Measurements from ENCODE around the gene LRRC1. TPM values are rescaled to one million over a fixed set of nuclear protein-coding genes. Genes with fewer than 3 reads are reported as not detected.
A peak's percentile ranks its signal among the peaks of the same experiment; 100 is the strongest.

LRRC1 gene
- total and polyA plus RNA-seq, 10 of the 15 experiments (the other 5 are each of a cell fraction or from before 2014, with no cell fraction given) = 0.35 to 9.3 (median 0.63) TPM

DNA sequence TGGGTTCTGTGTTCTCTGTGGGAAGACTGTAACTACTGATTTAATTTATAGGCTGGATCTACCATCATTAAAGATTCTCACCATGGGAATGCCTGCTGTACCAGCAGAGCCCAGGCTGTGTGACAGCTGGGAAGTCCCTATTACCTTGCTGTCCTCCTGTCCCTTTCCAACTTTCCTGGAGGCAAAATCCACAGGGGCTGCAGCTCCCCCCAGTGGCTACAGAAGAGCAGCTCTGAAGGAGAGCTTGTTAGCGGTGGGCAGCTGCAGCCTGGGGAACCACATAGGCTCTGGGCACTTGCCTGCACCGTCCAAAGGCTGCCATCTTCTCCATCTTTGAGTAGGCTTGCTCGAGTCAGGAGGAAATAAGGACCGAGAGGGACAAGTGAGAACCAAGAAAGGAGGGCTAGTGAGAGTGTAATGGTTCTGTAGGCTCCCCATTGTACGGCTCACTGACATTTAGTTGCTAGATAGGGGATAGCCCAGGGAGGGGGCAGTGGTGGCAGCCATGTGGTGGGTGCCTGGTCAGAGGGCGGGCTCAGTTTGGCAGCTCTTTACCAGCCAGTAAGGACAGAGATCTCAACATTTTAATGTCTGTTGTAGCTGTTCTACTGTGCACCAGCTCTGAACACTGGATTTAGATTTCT is 161.4 kb downstream of the LRRC1 start (continued):
- 0 out of 2 replicates have a peak, but pooled peaks have one; percentile 42 for TF ChIP-seq ZBTB33 (IDR thresholded peaks at IDR 0.05)
- TF ChIP-seq ATF7 (IDR thresholded peaks at IDR 0.05; ENCODE audit: low read depth) = no peak
- no peak for TF ChIP-seq MYB (IDR thresholded peaks at IDR 0.05; ENCODE audit: borderline replicate concordance, low read depth, low read length)

- Histone ChIP-seq H3K4me1 (ENCODE audit: control insufficient read depth, insufficient read depth, low read length) (no peaks in the 10 kb centered on the region), H4K20me1 (ENCODE audit: control insufficient read depth, insufficient read depth) (no peaks in the 10 kb centered on the region), H2AFZ (ENCODE audit: control insufficient read depth, low read depth, low read length) (no peak overlapping the region), H3K79me2 (ENCODE audit: control insufficient read depth, insufficient read depth, low read length) (no peaks in the 10 kb centered on the region), H3K4me2 (ENCODE audit: control insufficient read depth, insufficient read depth) (no peak overlapping the region), H3K9ac (ENCODE audit: control insufficient read depth, insufficient read depth, low read length) (no peak overlapping the region), H3K27me3 (replicated peaks in 1 of 2; ENCODE audit: control insufficient read depth in 2 of 2, insufficient read depth in 2 of 2, low read length in 1 of 2) (no peaks in the 10 kb centered on the region; a peak in 1 of 4 replicates), H3K4me3 (no peak overlapping the region), H3K27ac (ENCODE audit: control insufficient read depth, insufficient read depth) (no peak overlapping the region), H3K9me3 (replicated peaks; ENCODE audit: control insufficient read depth, insufficient read depth, low read length) (no peaks in the 10 kb centered on the region), H3K36me3 (ENCODE audit: control insufficient read depth in 2 of 2, insufficient read depth in 2 of 2, low read length in 1 of 2) (no peaks in the 10 kb centered on the region)
- ChIA-PET CTCF (interaction anchor here (0.7 to 4.9 kb wide), 9 partner anchors 9 to 464 kb away, joined by 3 to 40 read pairs (median 8); partner anchors contain the start of gene LRRC1), SMC1A (ENCODE audit: uncharacterized antibody, unreplicated experiment) (interaction anchor here (1.0 to 2.3 kb wide), 7 partner anchors 18 to 464 kb away, joined by 3 to 15 read pairs (median 8); partner anchors contain the start of gene LRRC1), RAD21 (ENCODE audit: unreplicated experiment) (interaction anchor here (1.0 to 3.3 kb wide), 6 partner anchors 73 to 464 kb away, joined by 4 to 43 read pairs (median 8); partner anchors contain the start of gene LRRC1), POLR2A (no interaction called here)
- ATAC-seq (no peak), DNase-seq (ENCODE audit: low read depth, low spot score) (no peak), FAIRE-seq (no peak)
- no peak for TF ChIP-seq CREM (IDR thresholded peaks at IDR 0.05; ENCODE audit: low read depth)
- TF ChIP-seq MTA3 (IDR thresholded peaks at IDR 0.05; ENCODE audit: borderline replicate concordance, low read length) = no peak
- no peak for TF ChIP-seq IKZF2 (IDR thresholded peaks at IDR 0.05)
- TF ChIP-seq, protein P1, sequence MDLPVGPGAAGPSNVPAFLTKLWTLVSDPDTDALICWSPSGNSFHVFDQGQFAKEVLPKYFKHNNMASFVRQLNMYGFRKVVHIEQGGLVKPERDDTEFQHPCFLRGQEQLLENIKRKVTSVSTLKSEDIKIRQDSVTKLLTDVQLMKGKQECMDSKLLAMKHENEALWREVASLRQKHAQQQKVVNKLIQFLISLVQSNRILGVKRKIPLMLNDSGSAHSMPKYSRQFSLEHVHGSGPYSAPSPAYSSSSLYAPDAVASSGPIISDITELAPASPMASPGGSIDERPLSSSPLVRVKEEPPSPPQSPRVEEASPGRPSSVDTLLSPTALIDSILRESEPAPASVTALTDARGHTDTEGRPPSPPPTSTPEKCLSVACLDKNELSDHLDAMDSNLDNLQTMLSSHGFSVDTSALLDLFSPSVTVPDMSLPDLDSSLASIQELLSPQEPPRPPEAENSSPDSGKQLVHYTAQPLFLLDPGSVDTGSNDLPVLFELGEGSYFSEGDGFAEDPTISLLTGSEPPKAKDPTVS (IDR thresholded peaks at IDR 0.05; ENCODE audit: low read depth, low read length) = no peak
- TF ChIP-seq KDM1A (IDR thresholded peaks at IDR 0.05; ENCODE audit: borderline replicate concordance) = no peak
- TF ChIP-seq, protein P2, sequence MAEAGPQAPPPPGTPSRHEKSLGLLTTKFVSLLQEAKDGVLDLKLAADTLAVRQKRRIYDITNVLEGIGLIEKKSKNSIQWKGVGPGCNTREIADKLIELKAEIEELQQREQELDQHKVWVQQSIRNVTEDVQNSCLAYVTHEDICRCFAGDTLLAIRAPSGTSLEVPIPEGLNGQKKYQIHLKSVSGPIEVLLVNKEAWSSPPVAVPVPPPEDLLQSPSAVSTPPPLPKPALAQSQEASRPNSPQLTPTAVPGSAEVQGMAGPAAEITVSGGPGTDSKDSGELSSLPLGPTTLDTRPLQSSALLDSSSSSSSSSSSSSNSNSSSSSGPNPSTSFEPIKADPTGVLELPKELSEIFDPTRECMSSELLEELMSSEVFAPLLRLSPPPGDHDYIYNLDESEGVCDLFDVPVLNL (IDR thresholded peaks at IDR 0.05; ENCODE audit: low read depth, low read length) = no peak
- TF ChIP-seq LARP7 (IDR thresholded peaks at IDR 0.05) = no peak
- TF ChIP-seq MXI1 (IDR thresholded peaks at IDR 0.05; ENCODE audit: low read depth, low read length) = no peak
- TF ChIP-seq RB1 (IDR thresholded peaks at IDR 0.05; ENCODE audit: borderline replicate concordance) = no peak
- no peak for TF ChIP-seq HDAC2 (IDR thresholded peaks at IDR 0.05)
- TF ChIP-seq, protein P3, sequence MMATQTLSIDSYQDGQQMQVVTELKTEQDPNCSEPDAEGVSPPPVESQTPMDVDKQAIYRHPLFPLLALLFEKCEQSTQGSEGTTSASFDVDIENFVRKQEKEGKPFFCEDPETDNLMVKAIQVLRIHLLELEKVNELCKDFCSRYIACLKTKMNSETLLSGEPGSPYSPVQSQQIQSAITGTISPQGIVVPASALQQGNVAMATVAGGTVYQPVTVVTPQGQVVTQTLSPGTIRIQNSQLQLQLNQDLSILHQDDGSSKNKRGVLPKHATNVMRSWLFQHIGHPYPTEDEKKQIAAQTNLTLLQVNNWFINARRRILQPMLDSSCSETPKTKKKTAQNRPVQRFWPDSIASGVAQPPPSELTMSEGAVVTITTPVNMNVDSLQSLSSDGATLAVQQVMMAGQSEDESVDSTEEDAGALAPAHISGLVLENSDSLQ (IDR thresholded peaks at IDR 0.05) = no peak
- TF ChIP-seq TBL1XR1 (IDR thresholded peaks at IDR 0.05; ENCODE audit: low read depth, low read length) = no peak
- no peak for TF ChIP-seq BHLHE40 (IDR thresholded peaks at IDR 0.05; ENCODE audit: borderline replicate concordance in 1 of 2, low read depth in 2 of 2, low read length in 1 of 2)
- in situ Hi-C loops (cut with MboI) = no loop called here
- no TSS peak for BruUV-seq (replicated peaks)
- intact Hi-C loops (cut with micrococcal nuclease; ENCODE audit: unreplicated experiment) = loop anchor here (1.0 to 5.0 kb wide), 3 partner anchors 45 to 230 kb away; no protein-coding TSS in a partner anchor
Observed at GRCh38 chr6:53956804-53957203, 162.0 kb downstream of the LRRC1 start.

All from GM12878 (cell line).